SU-DHL-6 (cell line): ENCODE measurements around the gene MRPL38.

Experiments
- H2AFZ ChIP-seq: fragments of 200-600 bp; sonication (generic); 2 replicates; pipeline ENCODE4 v1.6.1; 2014; ENCODE audit warnings: low read depth, mild to moderate bottlenecking, moderate library complexity, mixed read lengths, antibody characterized with exemption, low read length; ENCODE audit not compliant: severe bottlenecking
- H3F3A ChIP-seq: fragments of 200-600 bp; shearing (Covaris generic); 2 replicates; pipeline ENCODE4 v1.6.0; 2016; ENCODE audit warnings: antibody characterized with exemption, mild to moderate bottlenecking; ENCODE audit not compliant: insufficient read depth
- H3K27ac ChIP-seq: fragments of 200-600 bp; sonication (generic); 2 replicates; pipeline ENCODE4 v1.5.1; 2016; ENCODE audit warnings: low read depth, mild to moderate bottlenecking, low read length, moderate library complexity, mixed read lengths
- H3K27me3 ChIP-seq: fragments of 200-600 bp; sonication (generic), shearing (Covaris generic); 2 replicates; pipeline ENCODE4 v1.6.0; 2014; ENCODE audit warnings: mild to moderate bottlenecking, low read length
- H3K36me3 ChIP-seq: fragments of 200-600 bp; sonication (generic); 2 replicates; pipeline ENCODE4 v1.6.1; 2014; ENCODE audit warnings: mild to moderate bottlenecking, low read length, mixed read lengths
- H3K4me2 ChIP-seq: fragments of 300-600, 200-600 bp; shearing (Covaris generic), sonication (generic); 2 replicates; pipeline ENCODE4 v1.6.0; 2014; ENCODE audit warnings: low read length, low read depth, mild to moderate bottlenecking; ENCODE audit not compliant: poor library complexity, severe bottlenecking
- H3K4me3 ChIP-seq: fragments of 200-600 bp; sonication (generic); 2 replicates; pipeline ENCODE4 v1.5.1; 2014; ENCODE audit warnings: antibody characterized with exemption, low read length, mild to moderate bottlenecking, mixed read lengths; ENCODE audit not compliant: insufficient read depth, poor library complexity, severe bottlenecking
- H3K79me2 ChIP-seq: fragments of 200-600 bp; sonication (generic); 2 replicates; pipeline ENCODE4 v1.6.1; 2014; ENCODE audit warnings: mild to moderate bottlenecking, low read length, moderate library complexity; ENCODE audit not compliant: insufficient read depth
- H3K9ac ChIP-seq: fragments of 200-600 bp; sonication (generic); 2 replicates; pipeline ENCODE4 v1.7.0; 2014; ENCODE audit warnings: mild to moderate bottlenecking, low read length
- H3K9me2 ChIP-seq: fragments of 200-600 bp; sonication (generic); replicated peaks from 2 replicates; pipeline ENCODE4 v1.6.1; 2014; ENCODE audit warnings: low read length; ENCODE audit not compliant: insufficient read depth
- H3K9me3 ChIP-seq: fragments of 200-600 bp; sonication (generic); 2 replicates; pipeline ENCODE4 v1.6.1; 2014; ENCODE audit warnings: low read length, mixed read lengths; ENCODE audit not compliant: insufficient read depth
- H4K20me1 ChIP-seq: fragments of 200-600 bp; sonication (generic); 2 replicates; pipeline ENCODE4 v1.6.1; 2014; ENCODE audit warnings: low read depth, mild to moderate bottlenecking, antibody characterized with exemption, low read length, moderate library complexity, mixed read lengths
- CTCF ChIP-seq: fragments of 200-600 bp; sonication (generic); IDR thresholded peaks from one replicate; pipeline ENCODE4 v1.5.1; 2017; ENCODE audit warnings: antibody characterized with exemption, mild to moderate bottlenecking, low read length, moderate library complexity; ENCODE audit not compliant: insufficient read depth, poor library complexity, severe bottlenecking
- EZH2phosphoT487 ChIP-seq: fragments of 200-600 bp; sonication (generic), shearing (Covaris generic); conservative IDR thresholded peaks from 2 replicates; pipeline ENCODE4 v1.6.1; 2018; ENCODE audit warnings: mild to moderate bottlenecking, antibody characterized with exemption, low read length, moderate library complexity, mixed read lengths

Gene MRPL38

GRCh38 chr17:75917917-75918445, 13.3 kb upstream of the MRPL38 start:
- Histone ChIP-seq H3K4me3 (no peak overlapping the region), H3F3A (no peaks in the 10 kb centered on the region), H3K4me2 (no peak overlapping the region), H2AFZ (no peak overlapping the region), H3K9ac (no peak overlapping the region), H3K27me3 (no peaks in the 10 kb centered on the region), H4K20me1 (no peaks in the 10 kb centered on the region), H3K9me3 (no peaks in the 10 kb centered on the region), H3K9me2 (no peaks in the 10 kb centered on the region), H3K79me2 (no peaks in the 10 kb centered on the region), H3K27ac (no peak overlapping the region), H3K36me3 (no peaks in the 10 kb centered on the region)
- TF ChIP-seq EZH2phosphoT487 (no peak), CTCF (no peak)

- H3K36me3 ChIP-seq: no peaks in the 10 kb centered on the region
- no peaks in the 10 kb centered on the region for H3K9me2 ChIP-seq
- H3K79me2 ChIP-seq: no peaks in the 10 kb centered on the region
- no peaks in the 10 kb centered on the region for H4K20me1 ChIP-seq
- no peak overlapping the region for H3K4me2 ChIP-seq
- TF ChIP-seq EZH2phosphoT487 (no peak), CTCF (no peak)
- no peaks in the 10 kb centered on the region for H3K27me3 ChIP-seq
- no peak overlapping the region for H2AFZ ChIP-seq
- no peak overlapping the region for H3K9ac ChIP-seq
- no peak overlapping the region for H3K27ac ChIP-seq
- H3F3A ChIP-seq: no peaks in the 10 kb centered on the region
- H3K4me3 ChIP-seq: no peak overlapping the region
- no peaks in the 10 kb centered on the region for H3K9me3 ChIP-seq
Observed at GRCh38 chr17:75917141-75917916, 12.6 kb upstream of the MRPL38 start.

- Histone ChIP-seq H3K9ac (no peak overlapping the region), H3F3A (no peaks in the 10 kb centered on the region), H3K9me2 (no peaks in the 10 kb centered on the region), H4K20me1 (no peaks in the 10 kb centered on the region), H2AFZ (no peak overlapping the region), H3K9me3 (no peaks in the 10 kb centered on the region), H3K36me3 (no peaks in the 10 kb centered on the region), H3K27me3 (no peaks in the 10 kb centered on the region), H3K4me2 (no peak overlapping the region), H3K27ac (no peak overlapping the region), H3K79me2 (no peaks in the 10 kb centered on the region), H3K4me3 (no peak overlapping the region)
- no peak for TF ChIP-seq EZH2phosphoT487
- TF ChIP-seq CTCF: no peak
Observed at GRCh38 chr17:75915268-75915667, 10.6 kb upstream of the MRPL38 start.
